GM18868 (cell line): ENCODE data around the gene RGS16.
"Not testable (repeated sequence)": the region's sequence is repeated elsewhere in the genome, so short reads cannot be mapped to it uniquely, and the experiment has no call there.

ENCODE experiments used
- ATAC-seq: cut with Tn5 transposase; IDR thresholded peaks from one replicate; pipeline ENCODE4 v1.9.1; 2021; ENCODE audit warnings: mild to moderate bottlenecking, moderate library complexity; ENCODE audit not compliant: unreplicated experiment

The RGS16 gene, protein sequence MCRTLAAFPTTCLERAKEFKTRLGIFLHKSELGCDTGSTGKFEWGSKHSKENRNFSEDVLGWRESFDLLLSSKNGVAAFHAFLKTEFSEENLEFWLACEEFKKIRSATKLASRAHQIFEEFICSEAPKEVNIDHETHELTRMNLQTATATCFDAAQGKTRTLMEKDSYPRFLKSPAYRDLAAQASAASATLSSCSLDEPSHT

GRCh38 chr1:182604175-182605164 lies at the start of gene RGS16:
Gene RGS16 (minus strand): TSS chr1:182604389. CDS start chr1:182604259, 130 bp downstream.
- peak; percentile 91 for ATAC-seq

- ATAC-seq = no peak
These were observed 49.8 kb upstream of the RGS16 start for GRCh38 chr1:182653986-182654385.

DNA sequence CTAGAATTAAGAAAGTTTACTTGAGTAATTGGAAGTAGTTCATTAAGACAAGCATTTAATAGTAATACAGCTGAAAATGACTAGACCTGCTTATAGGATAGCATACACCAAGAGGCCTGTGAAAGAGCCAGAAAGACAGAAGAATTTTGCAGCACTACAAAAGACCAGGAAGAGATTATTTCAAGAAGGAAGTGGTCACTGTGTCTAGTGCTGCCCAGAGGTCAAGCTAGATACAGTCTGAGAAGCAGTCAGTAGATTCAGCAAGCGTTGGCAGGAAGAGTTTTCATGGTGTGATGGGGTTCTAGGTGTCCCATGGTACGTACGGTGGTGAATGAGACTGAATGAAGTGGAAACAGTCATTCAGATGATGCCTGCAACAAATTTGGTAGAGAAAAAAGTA lies 48.7 kb upstream of the RGS16 start:
- ATAC-seq = no peak

DNA sequence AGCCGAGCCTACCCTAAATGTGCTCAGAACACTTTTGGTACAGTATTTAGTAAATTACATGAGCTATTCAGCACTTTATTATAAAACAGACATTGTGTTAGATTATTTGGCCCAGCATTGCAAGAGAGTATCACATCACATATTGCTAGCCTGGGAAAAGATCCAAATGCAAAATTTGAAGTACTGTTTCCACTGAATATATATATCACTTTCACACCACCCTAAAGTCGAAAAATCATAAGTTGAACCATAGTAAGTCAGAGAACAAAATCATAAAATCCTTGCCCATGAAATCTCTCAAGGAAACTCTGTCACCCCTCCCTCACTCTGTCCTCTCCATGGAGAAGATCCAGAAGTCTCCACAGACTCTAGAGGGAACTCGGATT lies 47.1 kb upstream of the RGS16 start:
- ATAC-seq = no peak

- ATAC-seq = peak; percentile 35
These were observed 46.6 kb upstream of the RGS16 start for GRCh38 chr1:182650678-182651338.

- ATAC-seq = no peak
These were observed 44.9 kb upstream of the RGS16 start for GRCh38 chr1:182649041-182649440.

DNA sequence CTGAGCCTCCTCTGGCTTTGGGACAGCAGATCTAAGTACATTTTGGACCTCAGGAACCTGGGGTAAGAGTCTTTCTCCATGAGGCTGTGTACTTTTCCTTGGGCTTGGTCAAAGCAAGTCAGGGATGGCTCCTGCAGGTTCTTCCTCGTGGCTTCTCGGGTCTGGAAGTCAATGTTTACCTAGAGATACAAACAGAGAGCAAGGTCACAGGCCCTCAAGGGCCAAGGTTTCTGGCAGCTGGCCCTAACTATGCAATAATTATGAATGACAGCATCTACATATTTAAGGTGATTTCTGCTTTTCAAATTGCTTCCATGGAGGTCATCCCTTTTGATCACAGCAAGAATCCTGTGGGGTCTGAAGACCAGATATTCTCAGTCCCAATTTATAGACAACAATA lies 42.5 kb upstream of the RGS16 start:
- no peak for ATAC-seq

- peak; percentile 77 for ATAC-seq
These were observed 40.7 kb upstream of the RGS16 start for GRCh38 chr1:182644886-182645285.

DNA sequence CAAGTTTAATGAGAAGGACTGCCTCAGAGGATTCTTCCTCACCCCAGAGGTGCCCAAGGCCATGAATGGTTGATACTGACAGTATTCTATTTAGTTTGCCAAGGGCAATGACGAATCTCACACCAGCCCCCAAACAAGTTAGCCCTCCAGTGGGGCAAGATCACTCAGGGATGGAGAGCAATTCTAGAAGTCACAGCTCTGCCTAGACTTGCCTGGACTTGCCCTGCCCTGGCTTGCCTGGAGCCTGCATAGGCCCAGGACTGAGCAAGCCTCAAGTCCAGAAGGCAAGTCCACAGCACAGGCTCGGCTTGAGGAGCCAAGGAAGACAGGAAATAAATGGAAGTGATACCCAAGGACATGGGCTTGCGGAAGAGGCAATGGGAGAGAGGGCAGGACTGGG lies 39.5 kb upstream of the RGS16 start:
- ATAC-seq = no peak

DNA sequence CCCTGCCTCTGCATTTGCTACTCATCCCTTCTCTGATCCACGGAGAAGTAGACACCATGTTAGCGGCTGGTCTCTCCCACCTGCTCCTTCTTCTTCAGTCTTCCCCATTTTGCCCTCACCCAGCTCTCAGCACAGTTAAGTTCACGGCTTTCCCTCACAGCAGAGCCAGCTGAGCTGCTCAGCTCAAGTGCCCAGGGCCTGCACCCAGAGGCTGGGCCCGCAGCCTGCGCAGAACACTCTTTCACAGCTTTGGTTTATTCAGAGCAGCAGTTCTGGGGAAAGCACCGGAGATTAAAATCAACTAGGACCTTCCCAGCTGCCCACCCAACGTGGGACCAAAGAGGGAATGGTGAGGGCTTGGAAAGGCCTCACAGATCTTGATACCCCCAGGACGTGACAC lies 38.3 kb upstream of the RGS16 start:
- ATAC-seq = no peak

GRCh38 chr1:182641561-182641960 lies 37.4 kb upstream of the RGS16 start:
- no peak for ATAC-seq

DNA sequence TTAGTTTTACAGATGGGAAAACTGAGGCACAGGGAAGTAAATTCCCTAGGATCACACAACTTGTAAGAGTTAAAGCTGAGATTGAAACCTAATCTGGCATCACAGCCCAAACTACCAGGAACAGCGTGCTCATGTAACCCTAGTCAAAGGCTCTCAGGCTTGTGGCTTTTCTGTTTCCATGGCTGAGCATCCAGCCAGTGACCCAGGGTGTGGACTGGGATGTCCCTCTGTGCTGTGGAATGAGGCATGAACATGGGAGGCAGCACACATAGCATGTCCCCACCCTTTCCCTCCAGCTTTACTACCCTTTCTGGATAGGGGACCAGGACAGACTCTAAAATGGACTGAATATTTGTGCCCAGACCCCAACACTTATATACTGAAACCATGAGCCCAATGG lies 35.1 kb upstream of the RGS16 start:
- no peak for ATAC-seq

DNA sequence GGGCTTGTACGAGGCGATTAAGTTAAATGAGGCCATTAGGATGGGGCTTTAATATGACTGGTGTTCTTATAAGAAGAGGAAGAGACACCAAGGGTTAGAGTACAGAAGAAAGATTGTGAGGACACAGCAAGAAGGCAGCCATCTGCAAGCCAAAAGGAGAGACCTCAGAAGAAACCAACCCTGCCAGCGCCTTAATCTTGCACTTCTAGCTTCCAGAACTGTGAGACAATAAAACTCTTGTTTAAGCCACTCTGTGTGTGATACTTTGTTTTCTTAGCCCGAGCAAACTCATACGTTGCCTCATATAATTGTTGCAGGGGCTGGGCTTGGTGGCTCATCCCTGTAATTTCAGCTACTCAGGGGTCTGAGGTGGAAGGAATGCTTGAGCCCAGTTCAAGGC lies 33.6 kb upstream of the RGS16 start:
- no peak for ATAC-seq

GRCh38 chr1:182635871-182636270 lies 31.7 kb upstream of the RGS16 start:
- ATAC-seq = no peak

DNA sequence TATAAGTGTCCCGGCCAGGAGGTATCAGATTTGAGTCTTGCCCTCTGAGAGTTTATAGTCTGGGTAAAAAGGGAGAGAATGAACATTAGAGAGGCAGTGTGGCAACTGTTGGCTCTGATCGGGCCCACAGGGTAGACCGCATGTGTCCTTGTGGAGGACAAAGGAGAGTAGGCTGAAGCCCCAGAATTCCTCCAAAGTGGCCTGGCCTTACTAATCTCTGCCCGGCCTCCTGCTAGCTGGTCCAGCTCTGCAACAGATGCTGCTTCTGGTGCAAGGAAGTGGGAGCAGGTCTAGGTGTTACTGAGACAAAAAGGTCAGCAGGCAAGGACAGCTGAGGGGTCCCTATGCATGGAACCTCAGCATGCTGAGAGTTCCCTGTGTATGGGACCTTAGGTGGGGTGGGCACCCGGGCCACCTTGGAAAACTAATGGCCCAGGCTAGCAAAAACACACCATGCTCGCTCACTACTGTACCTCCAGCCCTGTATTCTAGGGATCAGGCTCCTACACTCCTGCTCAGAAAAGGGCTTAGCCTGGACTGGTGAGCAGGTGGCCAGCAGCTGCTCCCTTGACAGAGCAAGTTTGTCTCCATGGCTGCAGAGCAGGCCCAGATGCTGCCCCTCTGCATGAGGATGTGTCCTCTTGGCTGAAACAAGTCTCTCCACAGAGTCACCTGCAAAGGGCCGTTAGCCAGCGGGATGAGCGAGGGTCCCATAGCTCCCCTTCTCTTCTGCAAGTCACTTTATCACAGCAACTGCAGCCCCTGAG lies 30.3 kb upstream of the RGS16 start:
- ATAC-seq = no peak

- ATAC-seq = no peak
These were observed 29.6 kb upstream of the RGS16 start for GRCh38 chr1:182633657-182634281.

- no peak for ATAC-seq
These were observed 28.8 kb upstream of the RGS16 start for GRCh38 chr1:182633031-182633430.

- not testable (repeated sequence) for ATAC-seq
These were observed 28.3 kb upstream of the RGS16 start for GRCh38 chr1:182632441-182632857.

DNA sequence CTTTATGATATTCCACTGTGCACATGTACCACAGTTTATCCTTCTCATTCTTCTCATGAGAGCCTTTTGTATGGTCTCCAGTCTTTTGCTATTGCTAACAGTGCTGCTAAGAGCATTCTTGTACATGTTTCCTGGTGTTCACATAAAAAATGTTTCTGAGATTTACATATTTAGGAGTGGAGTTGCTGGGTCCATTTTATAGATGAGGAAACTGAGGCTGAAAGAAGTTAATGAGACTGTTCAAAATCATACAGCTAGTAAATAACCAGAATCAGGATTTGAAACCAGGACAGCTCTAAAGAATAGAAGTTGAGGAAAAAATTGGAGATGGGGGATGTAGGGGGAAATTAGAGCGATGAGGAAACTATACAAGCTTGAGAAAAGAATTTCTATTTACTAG lies 27.8 kb upstream of the RGS16 start:
- ATAC-seq = no peak

DNA sequence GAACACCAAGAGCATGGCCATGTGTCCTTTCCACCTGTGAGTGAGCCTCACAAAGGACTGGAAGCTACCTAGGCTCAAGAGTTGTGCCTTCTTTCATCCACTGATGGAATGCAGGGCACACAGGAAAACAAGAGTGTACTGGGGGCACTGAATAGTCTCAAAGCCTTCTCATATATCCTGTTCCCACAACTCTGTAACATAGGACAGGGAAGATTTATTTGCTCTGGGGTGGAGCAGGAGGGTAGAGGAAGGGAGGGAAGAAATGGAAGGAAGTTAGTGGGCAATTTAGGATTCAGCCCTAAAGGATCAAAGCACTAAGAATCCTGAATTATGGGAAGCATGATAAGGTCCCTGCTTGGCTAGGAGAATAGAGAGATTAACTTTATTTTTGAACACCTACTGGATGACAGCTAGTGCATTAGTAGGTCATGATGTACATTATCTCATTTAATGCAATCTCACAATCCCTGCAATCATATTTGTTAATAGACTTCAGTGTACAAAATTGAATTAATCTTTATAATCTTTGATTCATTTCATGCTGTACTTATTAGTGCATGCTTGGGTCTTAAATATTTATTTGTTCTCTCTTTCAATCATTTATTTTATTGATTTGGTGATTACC lies 27.0 kb upstream of the RGS16 start:
- ATAC-seq = no peak
